Panc1 (cell line): ENCODE measurements around the gene GOLGA3. TPM values are rescaled to one million over a fixed set of nuclear protein-coding genes. Genes with fewer than 3 reads are reported as not detected.

Source experiments
- ATAC-seq: fragments of 200-7000 bp; cut with Tn5 transposase; 2 replicates; pipeline ENCODE4 v1.9.1; 2020; ENCODE audit warnings: mild to moderate bottlenecking, moderate library complexity
- BruUV-seq: library from RNA; stranded (reverse); fragments of 400-500 nt; replicated peaks from 2 replicates; lab custom pipeline; 2021; lab: Mats Ljungman, UMichigan
- CTCF ChIA-PET: fragments of 300-600 bp; sonication (Branson Sonifier 250); formaldehyde crosslinking; loops from one replicate; lab custom pipeline; 2022; ENCODE audit warnings: antibody characterized with exemption; lab: Charles Lee
- POLR2A ChIA-PET: fragments of 300-600 bp; sonication (Branson Sonifier 250); formaldehyde crosslinking; loops from one replicate; lab custom pipeline; 2022; ENCODE audit warnings: antibody characterized with exemption; lab: Charles Lee
- DNase-seq: peaks from one replicate; pipeline ENCODE4 v3.0.0-alpha.2; 2010; ENCODE audit warnings: low read depth, low spot score
- H3K27ac ChIP-seq: 2 replicates; pipeline ENCODE4 v1.5.1; 2011; ENCODE audit warnings: mild to moderate bottlenecking, low read length, inconsistent platforms
- H3K27me3 ChIP-seq: fragments of 200-500 bp; sonication (Bioruptor generic); 2 replicates; pipeline ENCODE4 v1.6.0; 2014; ENCODE audit warnings: low read length, inconsistent platforms; ENCODE audit not compliant: control insufficient read depth, insufficient read depth
- H3K36me3 ChIP-seq: fragments of 200-500 bp; sonication (Bioruptor generic); 2 replicates; pipeline ENCODE4 v1.5.1; 2014; ENCODE audit warnings: inconsistent platforms, mild to moderate bottlenecking, low read length, moderate library complexity; ENCODE audit not compliant: control insufficient read depth, insufficient read depth
- H3K4me1 ChIP-seq: 2 replicates; pipeline ENCODE4 v1.5.1; 2011; ENCODE audit warnings: inconsistent platforms, mild to moderate bottlenecking, low read length, moderate library complexity; ENCODE audit not compliant: control insufficient read depth, insufficient read depth
- H3K4me3 ChIP-seq, 2 experiments: 2 replicates each; pipeline ENCODE4 v1.5.1; 2011 to 2012; ENCODE audit warnings: low read depth in 2 of 2, low read length in 2 of 2, mild to moderate bottlenecking in 2 of 2, inconsistent platforms in 1 of 2, moderate library complexity in 1 of 2
- H3K9me3 ChIP-seq: fragments of 200-500 bp; sonication (Bioruptor generic); 2 replicates; pipeline ENCODE4 v1.5.1; 2014; ENCODE audit warnings: low read depth, mild to moderate bottlenecking, inconsistent platforms, low read length, moderate library complexity; ENCODE audit not compliant: control insufficient read depth, insufficient read depth
- POLR2AphosphoS5 ChIP-seq: IDR thresholded peaks from 2 replicates; pipeline ENCODE4 v1.6.1; 2012; ENCODE audit warnings: mild to moderate bottlenecking, low read depth, low read length, moderate library complexity
- SIN3A ChIP-seq: IDR thresholded peaks from 2 replicates; pipeline ENCODE4 v1.6.1; 2012; ENCODE audit warnings: low read depth, mild to moderate bottlenecking, low read length, moderate library complexity, borderline replicate concordance; ENCODE audit not compliant: insufficient read depth
- TCF7L2 ChIP-seq: IDR thresholded peaks from 2 replicates; pipeline ENCODE4 v1.6.1; 2011; ENCODE audit warnings: mild to moderate bottlenecking, low read depth, low read length, inconsistent platforms
- in situ Hi-C: cut with HindIII; loops from 2 replicates; pipeline ENCODE4 v1.10.0; 2016; ENCODE audit warnings: low sequenced_read_pairs, low pct_unique_long_range_greater_than_20kb
- intact Hi-C: fragments of 100-400 bp; cut with micrococcal nuclease; formaldehyde crosslinking; loops from one replicate; pipeline ENCODE4 v1.10.0; 2022; ENCODE audit not compliant: unreplicated experiment
- total RNA-seq: library from RNA; stranded (reverse); gene quantifications from one replicate; pipeline ENCODE4 v1.2.1, GENCODE V29; 2021; ENCODE audit not compliant: unreplicated experiment
- TF ChIP-seq, protein P1 (sequence below), 2 experiments: IDR thresholded peaks; 2 replicates each; pipeline ENCODE4 v1.6.1; 2011 to 2012; ENCODE audit warnings: low read depth in 2 of 2, control low read depth in 1 of 2, low read length in 1 of 2, mild to moderate bottlenecking in 1 of 2, moderate library complexity in 1 of 2; ENCODE audit not compliant: insufficient read depth in 1 of 2
- TF ChIP-seq, protein P2 (sequence below): fragments of 450-650 bp; IDR thresholded peaks from 2 replicates; pipeline ENCODE4 v1.5.1; 2017; ENCODE audit warnings: mild to moderate bottlenecking

GOLGA3 gene
- total RNA-seq, 1 experiment from 2014 or later: 61.1 TPM

DNA sequence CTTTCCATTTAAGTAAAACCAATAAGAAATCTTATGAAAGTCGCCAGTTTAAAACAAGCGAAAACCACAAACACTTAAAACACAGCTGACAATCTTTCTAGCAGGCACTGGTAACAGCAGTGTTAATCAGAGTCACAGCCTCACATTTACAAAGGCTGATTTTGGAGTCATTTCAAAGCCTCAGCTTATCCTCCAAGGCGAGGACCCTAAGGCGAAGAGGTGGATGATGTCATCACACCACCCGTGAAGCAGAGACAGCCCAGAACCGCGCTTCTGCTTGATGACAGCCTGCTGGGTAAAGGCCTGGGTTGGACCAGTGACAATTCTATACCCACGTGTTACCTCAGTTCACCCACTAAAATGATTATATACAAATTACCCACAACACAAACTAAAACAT lies 10.1 kb downstream of the GOLGA3 start:
- ChIA-PET CTCF (no interaction called here), POLR2A (no interaction called here)
- intact Hi-C loops: no loop called here

DNA sequence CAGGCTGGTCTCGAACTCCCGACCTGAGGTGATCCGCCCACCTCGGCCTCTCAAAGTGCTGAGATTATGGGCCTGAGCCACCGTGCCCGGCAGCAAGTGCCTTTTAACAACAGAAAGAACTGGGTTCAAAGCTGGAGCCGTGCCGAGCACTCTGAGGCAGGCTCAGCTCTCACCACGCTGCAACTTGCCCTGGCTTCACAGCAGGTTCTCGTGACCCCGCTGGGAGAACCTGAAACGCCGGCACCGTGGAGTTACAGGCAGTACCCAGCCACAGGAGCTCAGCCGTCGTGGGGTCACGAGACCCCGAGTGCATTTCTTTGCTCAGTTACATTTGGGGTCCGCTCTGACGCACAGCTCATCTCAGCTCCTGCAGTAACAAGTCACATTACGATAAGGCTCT lies 14.4 kb downstream of the GOLGA3 start:
- no peak for ATAC-seq
- CTCF ChIA-PET: no interaction called here

More for the DNA sequence above, 10.1 kb downstream of the GOLGA3 start:
- H3K4me3 ChIP-seq: no peak overlapping the region
- in situ Hi-C loops: no loop called here
- no TSS peak for BruUV-seq
- no peaks in the 10 kb centered on the region for H3K4me1 ChIP-seq
- H3K36me3 ChIP-seq: peaks cover 16% of the 10 kb centered on the region
- H3K9me3 ChIP-seq: no peaks in the 10 kb centered on the region
- no peak for TF ChIP-seq POLR2AphosphoS5
- TF ChIP-seq, protein P1, sequence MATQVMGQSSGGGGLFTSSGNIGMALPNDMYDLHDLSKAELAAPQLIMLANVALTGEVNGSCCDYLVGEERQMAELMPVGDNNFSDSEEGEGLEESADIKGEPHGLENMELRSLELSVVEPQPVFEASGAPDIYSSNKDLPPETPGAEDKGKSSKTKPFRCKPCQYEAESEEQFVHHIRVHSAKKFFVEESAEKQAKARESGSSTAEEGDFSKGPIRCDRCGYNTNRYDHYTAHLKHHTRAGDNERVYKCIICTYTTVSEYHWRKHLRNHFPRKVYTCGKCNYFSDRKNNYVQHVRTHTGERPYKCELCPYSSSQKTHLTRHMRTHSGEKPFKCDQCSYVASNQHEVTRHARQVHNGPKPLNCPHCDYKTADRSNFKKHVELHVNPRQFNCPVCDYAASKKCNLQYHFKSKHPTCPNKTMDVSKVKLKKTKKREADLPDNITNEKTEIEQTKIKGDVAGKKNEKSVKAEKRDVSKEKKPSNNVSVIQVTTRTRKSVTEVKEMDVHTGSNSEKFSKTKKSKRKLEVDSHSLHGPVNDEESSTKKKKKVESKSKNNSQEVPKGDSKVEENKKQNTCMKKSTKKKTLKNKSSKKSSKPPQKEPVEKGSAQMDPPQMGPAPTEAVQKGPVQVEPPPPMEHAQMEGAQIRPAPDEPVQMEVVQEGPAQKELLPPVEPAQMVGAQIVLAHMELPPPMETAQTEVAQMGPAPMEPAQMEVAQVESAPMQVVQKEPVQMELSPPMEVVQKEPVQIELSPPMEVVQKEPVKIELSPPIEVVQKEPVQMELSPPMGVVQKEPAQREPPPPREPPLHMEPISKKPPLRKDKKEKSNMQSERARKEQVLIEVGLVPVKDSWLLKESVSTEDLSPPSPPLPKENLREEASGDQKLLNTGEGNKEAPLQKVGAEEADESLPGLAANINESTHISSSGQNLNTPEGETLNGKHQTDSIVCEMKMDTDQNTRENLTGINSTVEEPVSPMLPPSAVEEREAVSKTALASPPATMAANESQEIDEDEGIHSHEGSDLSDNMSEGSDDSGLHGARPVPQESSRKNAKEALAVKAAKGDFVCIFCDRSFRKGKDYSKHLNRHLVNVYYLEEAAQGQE (IDR thresholded peaks at IDR 0.05; ENCODE audit: insufficient read depth in 1 of 2, low read depth in 2 of 2, low read length in 1 of 2): no peak
- no peak for TF ChIP-seq TCF7L2
- TF ChIP-seq SIN3A: no peak
- TF ChIP-seq, protein P2, sequence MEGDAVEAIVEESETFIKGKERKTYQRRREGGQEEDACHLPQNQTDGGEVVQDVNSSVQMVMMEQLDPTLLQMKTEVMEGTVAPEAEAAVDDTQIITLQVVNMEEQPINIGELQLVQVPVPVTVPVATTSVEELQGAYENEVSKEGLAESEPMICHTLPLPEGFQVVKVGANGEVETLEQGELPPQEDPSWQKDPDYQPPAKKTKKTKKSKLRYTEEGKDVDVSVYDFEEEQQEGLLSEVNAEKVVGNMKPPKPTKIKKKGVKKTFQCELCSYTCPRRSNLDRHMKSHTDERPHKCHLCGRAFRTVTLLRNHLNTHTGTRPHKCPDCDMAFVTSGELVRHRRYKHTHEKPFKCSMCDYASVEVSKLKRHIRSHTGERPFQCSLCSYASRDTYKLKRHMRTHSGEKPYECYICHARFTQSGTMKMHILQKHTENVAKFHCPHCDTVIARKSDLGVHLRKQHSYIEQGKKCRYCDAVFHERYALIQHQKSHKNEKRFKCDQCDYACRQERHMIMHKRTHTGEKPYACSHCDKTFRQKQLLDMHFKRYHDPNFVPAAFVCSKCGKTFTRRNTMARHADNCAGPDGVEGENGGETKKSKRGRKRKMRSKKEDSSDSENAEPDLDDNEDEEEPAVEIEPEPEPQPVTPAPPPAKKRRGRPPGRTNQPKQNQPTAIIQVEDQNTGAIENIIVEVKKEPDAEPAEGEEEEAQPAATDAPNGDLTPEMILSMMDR: no peak
- H3K27me3 ChIP-seq: no peaks in the 10 kb centered on the region
- no peak overlapping the region for H3K27ac ChIP-seq
- DNase-seq (no peak), ATAC-seq (no peak)

DNA sequence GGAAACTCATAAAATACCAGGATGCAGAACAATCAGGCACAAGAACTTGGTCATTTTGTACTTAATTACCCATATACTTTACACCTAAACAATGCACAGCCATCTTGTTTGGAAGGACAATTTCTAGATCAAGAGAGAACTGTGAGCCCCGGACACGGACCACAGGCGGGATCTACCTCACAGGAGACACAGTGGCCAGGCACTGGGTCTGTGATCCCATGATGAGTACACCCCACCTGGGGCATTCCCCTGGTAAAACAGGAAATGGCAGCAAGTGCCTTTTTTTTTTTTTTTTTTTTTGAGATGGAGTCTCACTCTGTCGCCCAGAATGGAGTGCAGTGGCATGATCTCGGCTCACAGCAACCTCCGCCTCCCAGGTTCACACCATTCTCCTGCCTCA lies 15.2 kb downstream of the GOLGA3 start:
- no peak for ATAC-seq
- no TSS peak for BruUV-seq
- TF ChIP-seq SIN3A: no peak
- TF ChIP-seq, protein P2: no peak
- TF ChIP-seq, protein P1 (IDR thresholded peaks at IDR 0.05; ENCODE audit: insufficient read depth in 1 of 2, low read depth in 2 of 2, low read length in 1 of 2): no peak
- no peak for TF ChIP-seq POLR2AphosphoS5
- TF ChIP-seq TCF7L2: no peak
- CTCF ChIA-PET: no interaction called here
- DNase-seq: no peak
- Histone ChIP-seq H3K27me3 (no peaks in the 10 kb centered on the region), H3K4me1 (no peaks in the 10 kb centered on the region), H3K4me3 (no peak overlapping the region), H3K9me3 (no peaks in the 10 kb centered on the region), H3K36me3 (peaks cover 20% of the 10 kb centered on the region), H3K27ac (no peak overlapping the region)
- intact Hi-C loops (no loop called here), in situ Hi-C loops (no loop called here)
- POLR2A ChIA-PET: no interaction called here

More for the DNA sequence above, 14.4 kb downstream of the GOLGA3 start:
- BruUV-seq: no TSS peak
- H3K9me3 ChIP-seq: no peaks in the 10 kb centered on the region
- H3K27ac ChIP-seq: no peak overlapping the region
- no peaks in the 10 kb centered on the region for H3K27me3 ChIP-seq
- no peak for DNase-seq
- POLR2A ChIA-PET: interaction anchor here (0.7 kb wide), 1 partner anchor 52 kb away, joined by 5 read pairs; no protein-coding TSS in a partner anchor
- TF ChIP-seq TCF7L2 (no peak), POLR2AphosphoS5 (no peak)
- H3K4me3 ChIP-seq: no peak overlapping the region
- no peaks in the 10 kb centered on the region for H3K4me1 ChIP-seq
- peaks cover 20% of the 10 kb centered on the region for H3K36me3 ChIP-seq
- in situ Hi-C loops: no loop called here
- intact Hi-C loops: no loop called here
